Measurements from ENCODE around the gene BLID.

BLID gene

GRCh38 chr11:122140500-122140899 lies 24.5 kb upstream of the BLID start:
- no peak overlapping the region for H3K9ac ChIP-seq (ENCODE audit: low read depth in 1 of 2, low read length in 2 of 2)
- no peak overlapping the region for H3K4me3 ChIP-seq (ENCODE audit: low read length in 2 of 2)
- no peaks in the 10 kb centered on the region for H3K9me3 ChIP-seq (ENCODE audit: control insufficient read depth in 2 of 2, low read length in 2 of 2)
- H3K4me1 ChIP-seq (ENCODE audit: control insufficient read depth in 2 of 2, insufficient read depth in 2 of 2, low read length in 2 of 2), result no peaks in the 10 kb centered on the region
- H3K27ac ChIP-seq (ENCODE audit: low read depth in 2 of 2, low read length in 2 of 2), result no peak overlapping the region
- H3K36me3 ChIP-seq (ENCODE audit: control insufficient read depth in 2 of 2, insufficient read depth in 2 of 2, low read length in 2 of 2), result no peaks in the 10 kb centered on the region
- no peaks in the 10 kb centered on the region for H3K27me3 ChIP-seq (ENCODE audit: control insufficient read depth in 2 of 2, insufficient read depth in 2 of 2, low read length in 2 of 2)

GRCh38 chr11:122139595-122139866 lies 23.5 kb upstream of the BLID start:
- Histone ChIP-seq H3K9ac (ENCODE audit: low read depth in 1 of 2, low read length in 2 of 2) (no peak overlapping the region), H3K27ac (ENCODE audit: low read depth in 2 of 2, low read length in 2 of 2) (no peak overlapping the region), H3K36me3 (ENCODE audit: control insufficient read depth in 2 of 2, insufficient read depth in 2 of 2, low read length in 2 of 2) (no peaks in the 10 kb centered on the region), H3K27me3 (ENCODE audit: control insufficient read depth in 2 of 2, insufficient read depth in 2 of 2, low read length in 2 of 2) (no peaks in the 10 kb centered on the region), H3K4me1 (ENCODE audit: control insufficient read depth in 2 of 2, insufficient read depth in 2 of 2, low read length in 2 of 2) (no peaks in the 10 kb centered on the region), H3K4me3 (ENCODE audit: low read length in 2 of 2) (no peak overlapping the region), H3K9me3 (ENCODE audit: control insufficient read depth in 2 of 2, low read length in 2 of 2) (no peaks in the 10 kb centered on the region)

GRCh38 chr11:122138744-122139594 lies 23.0 kb upstream of the BLID start:
- no peaks in the 10 kb centered on the region for H3K9me3 ChIP-seq (ENCODE audit: control insufficient read depth in 2 of 2, low read length in 2 of 2)
- no peaks in the 10 kb centered on the region for H3K27me3 ChIP-seq (ENCODE audit: control insufficient read depth in 2 of 2, insufficient read depth in 2 of 2, low read length in 2 of 2)
- H3K27ac ChIP-seq (ENCODE audit: low read depth in 2 of 2, low read length in 2 of 2), result no peak overlapping the region
- H3K4me1 ChIP-seq (ENCODE audit: control insufficient read depth in 2 of 2, insufficient read depth in 2 of 2, low read length in 2 of 2), result no peaks in the 10 kb centered on the region
- no peaks in the 10 kb centered on the region for H3K36me3 ChIP-seq (ENCODE audit: control insufficient read depth in 2 of 2, insufficient read depth in 2 of 2, low read length in 2 of 2)
- no peak overlapping the region for H3K4me3 ChIP-seq (ENCODE audit: low read length in 2 of 2)
- no peak overlapping the region for H3K9ac ChIP-seq (ENCODE audit: low read depth in 1 of 2, low read length in 2 of 2)

- no peak overlapping the region for H3K9ac ChIP-seq (ENCODE audit: low read depth in 1 of 2, low read length in 2 of 2)
- H3K4me3 ChIP-seq (ENCODE audit: low read length in 2 of 2), result no peak overlapping the region
- no peaks in the 10 kb centered on the region for H3K27me3 ChIP-seq (ENCODE audit: control insufficient read depth in 2 of 2, insufficient read depth in 2 of 2, low read length in 2 of 2)
- no peak overlapping the region for H3K27ac ChIP-seq (ENCODE audit: low read depth in 2 of 2, low read length in 2 of 2)
- no peaks in the 10 kb centered on the region for H3K4me1 ChIP-seq (ENCODE audit: control insufficient read depth in 2 of 2, insufficient read depth in 2 of 2, low read length in 2 of 2)
- no peaks in the 10 kb centered on the region for H3K36me3 ChIP-seq (ENCODE audit: control insufficient read depth in 2 of 2, insufficient read depth in 2 of 2, low read length in 2 of 2)
- H3K9me3 ChIP-seq (ENCODE audit: control insufficient read depth in 2 of 2, low read length in 2 of 2), result no peaks in the 10 kb centered on the region
Observed at GRCh38 chr11:122137078-122137793, 21.2 kb upstream of the BLID start.

GRCh38 chr11:122131126-122131525 lies 15.1 kb upstream of the BLID start:
- H3K9ac ChIP-seq (ENCODE audit: low read depth in 1 of 2, low read length in 2 of 2), result no peak overlapping the region
- no peaks in the 10 kb centered on the region for H3K27me3 ChIP-seq (ENCODE audit: control insufficient read depth in 2 of 2, insufficient read depth in 2 of 2, low read length in 2 of 2)
- H3K36me3 ChIP-seq (ENCODE audit: control insufficient read depth in 2 of 2, insufficient read depth in 2 of 2, low read length in 2 of 2), result no peaks in the 10 kb centered on the region
- no peak overlapping the region for H3K4me3 ChIP-seq (ENCODE audit: low read length in 2 of 2)
- no peaks in the 10 kb centered on the region for H3K4me1 ChIP-seq (ENCODE audit: control insufficient read depth in 2 of 2, insufficient read depth in 2 of 2, low read length in 2 of 2)
- H3K27ac ChIP-seq (ENCODE audit: low read depth in 2 of 2, low read length in 2 of 2), result no peak overlapping the region
- no peaks in the 10 kb centered on the region for H3K9me3 ChIP-seq (ENCODE audit: control insufficient read depth in 2 of 2, low read length in 2 of 2)

- Histone ChIP-seq H3K9me3 (ENCODE audit: control insufficient read depth in 2 of 2, low read length in 2 of 2) (no peaks in the 10 kb centered on the region), H3K4me1 (ENCODE audit: control insufficient read depth in 2 of 2, insufficient read depth in 2 of 2, low read length in 2 of 2) (no peaks in the 10 kb centered on the region), H3K27ac (ENCODE audit: low read depth in 2 of 2, low read length in 2 of 2) (no peak overlapping the region), H3K27me3 (ENCODE audit: control insufficient read depth in 2 of 2, insufficient read depth in 2 of 2, low read length in 2 of 2) (no peaks in the 10 kb centered on the region), H3K9ac (ENCODE audit: low read depth in 1 of 2, low read length in 2 of 2) (no peak overlapping the region), H3K36me3 (ENCODE audit: control insufficient read depth in 2 of 2, insufficient read depth in 2 of 2, low read length in 2 of 2) (no peaks in the 10 kb centered on the region), H3K4me3 (ENCODE audit: low read length in 2 of 2) (no peak overlapping the region)
Observed at GRCh38 chr11:122128146-122128545, 12.1 kb upstream of the BLID start.

- Histone ChIP-seq H3K4me3 (ENCODE audit: low read length in 2 of 2) (no peak overlapping the region), H3K36me3 (ENCODE audit: control insufficient read depth in 2 of 2, insufficient read depth in 2 of 2, low read length in 2 of 2) (no peaks in the 10 kb centered on the region), H3K4me1 (ENCODE audit: control insufficient read depth in 2 of 2, insufficient read depth in 2 of 2, low read length in 2 of 2) (no peaks in the 10 kb centered on the region), H3K27ac (ENCODE audit: low read depth in 2 of 2, low read length in 2 of 2) (no peak overlapping the region), H3K9me3 (ENCODE audit: control insufficient read depth in 2 of 2, low read length in 2 of 2) (no peaks in the 10 kb centered on the region), H3K9ac (ENCODE audit: low read depth in 1 of 2, low read length in 2 of 2) (no peak overlapping the region), H3K27me3 (ENCODE audit: control insufficient read depth in 2 of 2, insufficient read depth in 2 of 2, low read length in 2 of 2) (no peaks in the 10 kb centered on the region)
Observed at GRCh38 chr11:122127020-122127419, 11.0 kb upstream of the BLID start.

GRCh38 chr11:122126024-122126688 lies 10.1 kb upstream of the BLID start:
- no peaks in the 10 kb centered on the region for H3K27me3 ChIP-seq (ENCODE audit: control insufficient read depth in 2 of 2, insufficient read depth in 2 of 2, low read length in 2 of 2)
- no peaks in the 10 kb centered on the region for H3K9me3 ChIP-seq (ENCODE audit: control insufficient read depth in 2 of 2, low read length in 2 of 2)
- no peak overlapping the region for H3K27ac ChIP-seq (ENCODE audit: low read depth in 2 of 2, low read length in 2 of 2)
- no peaks in the 10 kb centered on the region for H3K36me3 ChIP-seq (ENCODE audit: control insufficient read depth in 2 of 2, insufficient read depth in 2 of 2, low read length in 2 of 2)
- no peak overlapping the region for H3K4me3 ChIP-seq (ENCODE audit: low read length in 2 of 2)
- no peaks in the 10 kb centered on the region for H3K4me1 ChIP-seq (ENCODE audit: control insufficient read depth in 2 of 2, insufficient read depth in 2 of 2, low read length in 2 of 2)
- no peak overlapping the region for H3K9ac ChIP-seq (ENCODE audit: low read depth in 1 of 2, low read length in 2 of 2)

- Histone ChIP-seq H3K4me1 (ENCODE audit: control insufficient read depth in 2 of 2, insufficient read depth in 2 of 2, low read length in 2 of 2) (no peaks in the 10 kb centered on the region), H3K36me3 (ENCODE audit: control insufficient read depth in 2 of 2, insufficient read depth in 2 of 2, low read length in 2 of 2) (no peaks in the 10 kb centered on the region), H3K9me3 (ENCODE audit: control insufficient read depth in 2 of 2, low read length in 2 of 2) (no peaks in the 10 kb centered on the region), H3K27ac (ENCODE audit: low read depth in 2 of 2, low read length in 2 of 2) (no peak overlapping the region), H3K27me3 (ENCODE audit: control insufficient read depth in 2 of 2, insufficient read depth in 2 of 2, low read length in 2 of 2) (no peaks in the 10 kb centered on the region), H3K9ac (ENCODE audit: low read depth in 1 of 2, low read length in 2 of 2) (no peak overlapping the region), H3K4me3 (ENCODE audit: low read length in 2 of 2) (no peak overlapping the region)
Observed at GRCh38 chr11:122123263-122123929, 7.4 kb upstream of the BLID start.

- H3K4me1 ChIP-seq (ENCODE audit: control insufficient read depth in 2 of 2, insufficient read depth in 2 of 2, low read length in 2 of 2), result no peaks in the 10 kb centered on the region
- H3K9ac ChIP-seq (ENCODE audit: low read depth in 1 of 2, low read length in 2 of 2), result no peak overlapping the region
- no peaks in the 10 kb centered on the region for H3K36me3 ChIP-seq (ENCODE audit: control insufficient read depth in 2 of 2, insufficient read depth in 2 of 2, low read length in 2 of 2)
- H3K27me3 ChIP-seq (ENCODE audit: control insufficient read depth in 2 of 2, insufficient read depth in 2 of 2, low read length in 2 of 2), result no peaks in the 10 kb centered on the region
- no peaks in the 10 kb centered on the region for H3K9me3 ChIP-seq (ENCODE audit: control insufficient read depth in 2 of 2, low read length in 2 of 2)
- no peak overlapping the region for H3K4me3 ChIP-seq (ENCODE audit: low read length in 2 of 2)
- no peak overlapping the region for H3K27ac ChIP-seq (ENCODE audit: low read depth in 2 of 2, low read length in 2 of 2)
Observed at GRCh38 chr11:122122179-122122578, 6.2 kb upstream of the BLID start.
